NCI-H146 (cell line): ENCODE results near the gene IL15RA.
"Not testable (repeated sequence)": the region's sequence is repeated elsewhere in the genome, so short reads cannot be mapped to it uniquely, and the experiment has no call there.

Source experiments
- DNase-seq: peaks from one replicate; lab custom pipeline; 2025; lab: John Stamatoyannopoulos, UW

IL15RA gene

DNA sequence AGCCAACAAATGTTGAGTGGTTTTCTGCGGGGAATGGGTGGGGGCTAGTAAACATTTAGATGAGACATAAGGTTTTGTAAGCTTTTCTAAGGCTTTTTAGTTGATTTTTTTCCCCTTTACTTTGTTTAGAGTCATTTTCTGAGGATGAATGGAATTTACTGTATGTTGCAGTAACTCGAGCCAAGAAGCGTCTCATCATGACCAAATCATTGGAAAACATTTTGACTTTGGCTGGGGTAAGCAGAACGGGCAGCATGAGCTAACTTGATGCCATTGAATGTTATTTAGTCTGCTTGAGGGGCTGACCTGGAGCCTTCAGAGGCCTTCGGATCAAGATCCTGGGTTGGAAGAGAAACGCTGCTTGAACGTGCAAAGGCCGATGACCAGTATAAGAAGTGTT lies 50.0 kb downstream of the IL15RA start:
- no peak for DNase-seq

DNA sequence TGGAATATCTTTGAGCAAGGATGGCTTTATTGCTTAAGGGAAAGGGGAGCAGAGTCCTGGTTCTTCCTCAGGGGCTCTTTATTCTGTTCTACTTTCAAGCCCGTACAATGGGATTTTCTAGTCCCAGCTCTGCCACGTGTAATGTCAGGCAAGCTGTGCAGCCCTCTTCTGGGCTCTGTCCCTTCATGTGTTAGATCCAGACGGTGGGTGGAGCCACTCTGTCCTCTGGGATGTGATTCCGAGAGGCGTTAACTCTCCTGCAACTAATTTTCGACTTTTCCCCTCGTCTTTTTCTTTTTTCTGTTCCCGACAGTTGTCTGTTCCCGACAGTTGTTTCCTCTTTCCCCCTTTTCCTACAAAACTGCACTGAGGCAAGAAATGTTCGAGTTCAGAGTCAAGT lies 52.5 kb downstream of the IL15RA start:
- no peak for DNase-seq

DNA sequence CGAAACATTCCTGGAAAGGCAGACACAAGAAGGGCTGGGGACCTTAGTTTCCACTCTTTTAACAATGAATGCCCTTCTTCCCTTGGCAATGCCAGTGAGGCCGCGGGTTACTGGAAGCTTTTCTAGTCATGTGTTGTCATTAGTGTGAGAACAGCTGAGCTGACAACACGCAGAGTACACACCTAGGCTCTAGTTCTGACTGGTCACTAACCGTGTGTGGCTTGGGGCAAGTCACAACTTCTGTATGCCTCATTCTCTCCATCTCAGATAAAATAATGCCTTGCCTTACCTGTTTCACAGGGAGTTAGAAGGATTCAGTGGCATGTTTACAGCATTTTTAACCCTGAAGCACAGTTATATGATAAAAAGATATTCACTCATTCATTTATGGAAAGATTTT lies 55.6 kb downstream of the IL15RA start:
- no peak for DNase-seq

- DNase-seq: no peak
Observed at GRCh38 chr10:5919568-5919967, 57.8 kb downstream of the IL15RA start.

DNA sequence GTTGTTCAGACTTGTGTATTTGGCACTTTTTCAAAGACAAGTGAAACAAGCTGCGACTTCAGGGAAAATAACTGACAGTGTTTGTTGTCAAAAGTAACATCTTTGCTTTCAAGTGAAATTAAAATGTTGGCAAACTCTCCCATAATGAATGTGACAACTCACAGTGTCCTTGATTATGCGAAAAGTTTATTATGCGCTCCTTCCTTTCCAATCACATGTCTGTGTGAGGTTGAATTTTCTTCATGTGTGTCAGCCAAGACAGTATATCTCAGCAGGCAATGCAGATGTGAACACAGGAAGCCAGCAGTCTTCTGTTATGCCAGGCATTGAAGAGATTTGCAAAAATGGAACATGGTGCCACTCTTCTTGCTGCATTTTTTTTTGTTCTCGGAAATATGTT lies 58.6 kb downstream of the IL15RA start:
- no peak for DNase-seq

- DNase-seq: no peak
Observed at GRCh38 chr10:5917305-5917704, 60.0 kb downstream of the IL15RA start.

- DNase-seq: no peak
Observed at GRCh38 chr10:5915451-5915850, 61.9 kb downstream of the IL15RA start.

DNA sequence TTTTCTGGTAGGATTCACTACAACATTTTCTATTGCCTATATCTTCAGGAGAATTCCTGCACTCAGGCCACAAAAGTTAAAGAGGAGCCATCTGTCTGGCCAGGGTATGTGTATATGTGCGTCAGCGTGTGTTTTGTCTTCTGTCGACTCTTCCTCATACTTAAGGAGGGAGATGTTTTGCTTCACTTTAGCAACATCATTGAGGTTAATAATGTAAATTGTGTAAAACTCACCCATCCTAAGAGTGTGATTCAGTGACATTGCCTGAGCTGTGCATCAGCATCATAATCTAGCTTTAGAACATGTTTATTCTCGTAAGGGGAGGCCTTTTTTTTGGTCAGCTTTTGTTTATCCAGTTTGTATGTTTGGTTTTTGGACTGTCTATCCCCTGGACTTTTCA lies 63.6 kb downstream of the IL15RA start:
- DNase-seq: no peak

DNA sequence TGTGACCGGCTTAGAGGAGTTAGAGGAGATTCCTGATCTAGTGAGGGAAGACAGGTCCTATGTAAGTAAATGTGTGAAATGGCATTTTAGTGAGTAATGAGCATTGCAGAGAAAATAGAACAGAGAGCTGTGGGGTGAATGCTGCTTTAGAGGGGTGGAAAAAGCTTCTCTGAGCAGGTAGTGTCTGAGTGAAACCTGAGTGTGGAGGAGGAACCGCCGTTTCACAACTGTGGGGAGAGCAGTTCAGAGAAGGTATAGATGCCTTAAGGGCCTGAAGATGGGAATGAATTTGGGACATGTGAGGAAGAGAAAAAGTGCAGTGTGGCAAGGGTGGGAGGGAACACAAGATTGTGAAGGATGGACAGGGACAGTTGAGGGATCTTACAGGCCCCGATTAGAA lies 65.7 kb downstream of the IL15RA start:
- no peak for DNase-seq

- peak; percentile 92 for DNase-seq
Observed at GRCh38 chr10:5910323-5911100, 66.8 kb downstream of the IL15RA start.

- not testable (repeated sequence) for DNase-seq
Observed at GRCh38 chr10:5908676-5909075, 68.7 kb downstream of the IL15RA start.

- no peak for DNase-seq
Observed at GRCh38 chr10:5906651-5907050, 70.7 kb downstream of the IL15RA start.

- no peak for DNase-seq
Observed at GRCh38 chr10:5905854-5906507, 71.4 kb downstream of the IL15RA start.

DNA sequence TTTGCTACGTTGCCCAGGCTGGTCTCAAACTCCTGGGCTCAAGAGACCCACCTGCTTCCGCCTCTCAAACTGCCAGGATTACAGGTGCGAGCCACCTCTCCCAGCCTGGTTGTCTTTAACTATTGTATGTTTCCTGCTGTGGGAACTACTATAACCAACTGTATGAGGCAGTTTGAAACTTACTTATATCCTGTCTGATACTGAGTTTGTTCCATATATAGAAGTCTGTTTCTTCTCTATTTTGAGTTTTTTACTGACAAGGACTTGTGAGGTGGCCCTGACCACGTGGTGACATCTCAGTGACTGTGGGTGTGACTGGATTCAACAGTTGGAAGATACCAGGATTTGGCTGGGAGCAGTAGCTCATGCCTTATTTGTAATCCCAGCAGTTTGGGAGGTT lies 73.1 kb downstream of the IL15RA start:
- DNase-seq: no peak

DNA sequence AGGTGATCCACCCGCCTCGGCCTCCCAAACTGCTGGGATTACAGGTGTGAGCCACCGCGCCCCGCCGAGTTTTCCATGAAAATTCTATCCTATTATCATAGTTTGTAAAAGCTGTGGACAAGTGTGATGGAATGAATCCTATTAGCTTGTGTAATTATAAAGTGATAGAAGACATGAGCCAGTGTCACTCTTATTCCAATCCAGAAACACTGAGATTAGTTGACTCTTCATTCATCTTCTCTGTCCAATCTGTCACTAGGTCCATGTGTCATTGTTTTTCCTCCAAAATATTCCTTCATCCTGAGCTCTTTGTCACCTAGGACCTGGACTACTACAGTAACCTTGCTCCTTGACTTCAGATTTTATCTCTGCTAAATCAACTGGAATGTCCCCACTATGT lies 73.8 kb downstream of the IL15RA start:
- DNase-seq: no peak

DNA sequence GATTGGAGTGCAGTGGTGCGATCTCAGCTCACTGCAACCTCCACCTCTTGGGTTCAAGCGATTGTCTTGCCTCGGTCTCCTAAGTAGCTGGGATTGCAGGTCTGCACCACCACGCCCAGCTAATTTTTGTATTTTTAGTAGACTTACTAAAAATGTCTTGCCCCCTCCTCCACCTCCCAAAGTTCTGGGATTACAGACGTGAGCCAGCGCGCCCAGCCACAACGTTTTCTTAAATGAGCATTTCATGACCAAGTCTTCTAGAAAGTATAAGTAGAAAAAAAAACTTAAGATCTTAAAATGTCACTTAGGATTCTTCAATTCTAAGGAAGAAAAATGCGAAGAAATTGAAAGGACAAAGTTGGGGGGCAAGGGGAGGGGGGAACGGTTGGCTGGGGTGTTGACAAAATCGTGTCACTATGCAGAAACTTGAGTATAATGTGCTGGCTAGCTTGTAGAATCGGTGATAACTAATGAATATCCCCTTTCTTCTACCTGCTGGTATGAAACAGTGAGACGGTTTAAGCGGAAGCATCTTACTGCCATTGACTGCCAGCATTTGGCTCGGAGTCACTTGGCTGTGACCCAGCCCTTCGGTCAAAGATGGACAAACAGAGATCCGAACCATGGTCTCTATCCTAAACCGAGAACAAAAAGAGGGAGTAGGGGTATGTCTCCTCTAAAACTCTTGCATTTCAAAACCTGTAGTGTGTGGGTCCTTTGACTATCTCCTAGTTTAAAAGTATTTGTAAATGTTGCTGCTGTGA lies 74.7 kb downstream of the IL15RA start:
- no peak for DNase-seq
